Rectal smooth muscle tissue (tissue), 1 donor: ENCODE measurements around the gene RWDD3.

Source experiments
- H3K27ac ChIP-seq: one replicate; pipeline ENCODE4 v1.7.0; 2013; ENCODE audit warnings: low read depth, low read length, inconsistent platforms
- H3K27me3 ChIP-seq: one replicate; pipeline ENCODE4 v1.7.0; 2013; ENCODE audit warnings: low read length; ENCODE audit not compliant: control insufficient read depth, insufficient read depth
- H3K36me3 ChIP-seq: one replicate; pipeline ENCODE4 v1.7.0; 2013; ENCODE audit warnings: low read length; ENCODE audit not compliant: control insufficient read depth, insufficient read depth
- H3K4me1 ChIP-seq: one replicate; pipeline ENCODE4 v1.7.0; 2013; ENCODE audit warnings: low read length; ENCODE audit not compliant: control insufficient read depth, insufficient read depth
- H3K4me3 ChIP-seq: one replicate; pipeline ENCODE4 v1.7.0; 2013; ENCODE audit warnings: low read length
- H3K9ac ChIP-seq: one replicate; pipeline ENCODE4 v1.7.0; 2013; ENCODE audit warnings: low read length

RWDD3 gene

GRCh38 chr1:95262913-95263312 is 28.9 kb downstream of the RWDD3 start:
- H3K36me3 ChIP-seq: no peaks in the 10 kb centered on the region
- no peak overlapping the region for H3K4me3 ChIP-seq
- no peaks in the 10 kb centered on the region for H3K4me1 ChIP-seq

DNA sequence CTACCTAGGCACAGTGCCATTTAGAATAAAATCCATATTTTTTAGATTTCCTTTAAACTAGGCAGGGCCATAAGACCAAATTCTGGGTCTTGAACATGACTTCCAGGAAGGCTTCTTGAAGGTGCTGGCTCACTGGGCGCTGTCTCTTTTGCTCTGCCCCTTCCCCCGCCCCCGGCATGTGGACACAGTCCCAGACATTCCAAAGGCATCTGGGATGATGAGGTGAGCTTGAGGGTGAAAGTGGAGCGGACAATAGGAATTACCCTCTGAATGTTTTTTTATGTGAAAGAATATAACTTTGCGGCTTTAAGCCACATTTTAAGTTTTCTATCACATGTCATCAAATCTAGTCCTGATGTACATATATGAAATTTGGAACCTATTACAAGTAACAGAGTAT is 29.4 kb downstream of the RWDD3 start:
- no peak overlapping the region for H3K9ac ChIP-seq
- no peaks in the 10 kb centered on the region for H3K36me3 ChIP-seq
- no peak overlapping the region for H3K4me3 ChIP-seq
- H3K27ac ChIP-seq: no peak overlapping the region
- H3K27me3 ChIP-seq: no peaks in the 10 kb centered on the region
- no peaks in the 10 kb centered on the region for H3K4me1 ChIP-seq

More at GRCh38 chr1:95262913-95263312, 28.9 kb downstream of the RWDD3 start:
- H3K9ac ChIP-seq: no peak overlapping the region
- H3K27ac ChIP-seq: no peak overlapping the region
- H3K27me3 ChIP-seq: no peaks in the 10 kb centered on the region

DNA sequence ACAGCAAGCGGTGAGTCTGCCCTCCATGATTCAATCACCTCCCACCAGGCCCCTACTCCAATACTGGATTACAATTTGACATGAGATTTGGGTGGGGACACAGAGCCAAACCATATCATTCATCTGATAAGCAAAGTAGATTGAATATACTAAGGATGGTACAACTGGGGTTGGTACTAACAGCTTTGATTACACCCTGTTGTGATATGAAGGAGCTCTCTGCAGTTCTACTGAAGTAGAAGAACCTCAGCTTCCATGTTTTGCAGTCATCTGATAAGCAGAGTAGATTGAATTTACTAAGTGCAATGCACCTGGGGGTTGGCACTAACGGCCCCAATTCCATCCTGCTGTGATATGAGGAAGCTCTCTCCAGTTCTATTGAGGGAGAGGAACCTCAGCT is 31.1 kb downstream of the RWDD3 start:
- no peak overlapping the region for H3K4me3 ChIP-seq
- H3K9ac ChIP-seq: no peak overlapping the region
- H3K27ac ChIP-seq: no peak overlapping the region
- no peaks in the 10 kb centered on the region for H3K4me1 ChIP-seq
- no peaks in the 10 kb centered on the region for H3K36me3 ChIP-seq
- no peaks in the 10 kb centered on the region for H3K27me3 ChIP-seq

GRCh38 chr1:95276429-95276828 is 42.4 kb downstream of the RWDD3 start:
- no peak overlapping the region for H3K27ac ChIP-seq
- no peak overlapping the region for H3K9ac ChIP-seq
- H3K4me3 ChIP-seq: no peak overlapping the region
- H3K4me1 ChIP-seq: no peaks in the 10 kb centered on the region
- no peaks in the 10 kb centered on the region for H3K27me3 ChIP-seq
- H3K36me3 ChIP-seq: no peaks in the 10 kb centered on the region

GRCh38 chr1:95278173-95279006 is 44.4 kb downstream of the RWDD3 start:
- no peak overlapping the region for H3K27ac ChIP-seq
- no peak overlapping the region for H3K9ac ChIP-seq
- H3K36me3 ChIP-seq: no peaks in the 10 kb centered on the region
- H3K4me1 ChIP-seq: no peaks in the 10 kb centered on the region
- H3K27me3 ChIP-seq: no peaks in the 10 kb centered on the region
- no peak overlapping the region for H3K4me3 ChIP-seq

DNA sequence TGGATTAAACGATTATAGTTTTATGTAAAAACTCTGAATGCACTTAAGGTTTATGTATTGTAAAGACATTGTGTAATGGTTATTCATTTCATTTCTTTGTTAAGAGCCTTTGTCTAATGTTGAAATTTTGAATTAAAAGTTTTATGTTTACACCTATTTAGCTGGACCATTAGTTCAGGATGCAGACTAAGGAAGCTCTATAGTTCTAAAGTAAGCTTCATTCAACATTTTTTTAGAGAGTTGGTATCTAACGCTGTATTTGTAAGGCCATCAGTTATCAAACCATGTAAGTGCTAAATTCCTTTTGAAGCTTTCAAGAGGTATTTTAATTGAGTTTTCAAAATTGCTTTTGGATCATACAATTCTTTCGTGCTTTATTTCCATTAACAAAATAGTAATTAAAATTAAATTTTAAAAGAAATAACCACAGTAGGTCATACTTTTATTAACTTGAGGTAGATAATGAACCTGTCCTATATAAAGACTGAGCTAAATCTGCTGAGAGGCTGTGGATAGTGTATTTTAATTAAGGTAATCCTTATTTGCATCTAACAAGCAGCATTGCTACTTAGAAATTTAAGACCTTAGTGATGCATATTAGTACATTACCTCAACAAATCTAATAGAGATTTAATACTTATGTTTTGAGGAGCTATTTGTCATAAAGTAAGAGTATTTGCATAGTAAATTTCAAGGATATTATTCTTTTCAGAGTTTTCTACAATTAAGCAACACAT is 47.9 kb downstream of the RWDD3 start:
- Histone ChIP-seq H3K27me3 (no peaks in the 10 kb centered on the region), H3K9ac (no peak overlapping the region), H3K4me1 (no peaks in the 10 kb centered on the region), H3K4me3 (no peak overlapping the region), H3K27ac (no peak overlapping the region), H3K36me3 (no peaks in the 10 kb centered on the region)

DNA sequence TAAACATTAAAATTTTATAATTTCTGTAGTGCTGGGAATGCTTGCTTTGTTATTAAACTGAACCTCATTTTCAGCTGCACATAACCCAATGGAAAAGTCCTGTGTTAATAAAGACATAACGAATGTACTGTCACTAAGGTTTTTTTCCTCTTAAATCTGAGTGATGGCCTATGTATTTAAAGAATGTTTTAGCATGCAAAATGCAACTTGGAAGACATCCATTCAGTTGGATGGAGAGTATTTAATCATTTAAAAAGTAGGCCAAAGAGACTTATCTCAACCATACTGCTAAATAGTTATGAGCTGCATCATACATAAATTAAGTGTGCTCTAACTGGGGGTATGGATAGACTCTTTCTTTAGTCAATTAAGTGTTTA is 48.5 kb downstream of the RWDD3 start:
- no peaks in the 10 kb centered on the region for H3K27me3 ChIP-seq
- H3K9ac ChIP-seq: no peak overlapping the region
- no peak overlapping the region for H3K4me3 ChIP-seq
- no peak overlapping the region for H3K27ac ChIP-seq
- no peaks in the 10 kb centered on the region for H3K36me3 ChIP-seq
- H3K4me1 ChIP-seq: no peaks in the 10 kb centered on the region

DNA sequence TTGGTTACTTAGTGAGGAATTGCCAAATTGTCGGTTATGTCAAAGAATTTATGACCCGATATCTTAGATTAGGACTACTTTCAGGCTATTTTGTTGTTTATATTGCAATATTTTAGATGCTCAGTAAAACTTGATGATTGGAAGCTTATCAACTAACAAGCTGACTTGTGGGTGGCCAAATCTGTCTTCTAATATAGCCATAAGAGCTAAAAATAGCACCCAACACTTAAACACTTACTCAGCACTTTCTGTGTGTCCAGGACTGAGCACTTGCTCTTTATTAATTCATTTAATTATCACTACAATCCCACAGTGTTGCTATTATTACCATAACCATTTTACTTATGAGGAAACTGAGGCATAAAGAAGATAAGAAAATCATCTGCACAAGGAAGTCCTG is 50.4 kb downstream of the RWDD3 start:
- no peak overlapping the region for H3K27ac ChIP-seq
- H3K9ac ChIP-seq: no peak overlapping the region
- H3K27me3 ChIP-seq: no peaks in the 10 kb centered on the region
- no peaks in the 10 kb centered on the region for H3K36me3 ChIP-seq
- no peaks in the 10 kb centered on the region for H3K4me1 ChIP-seq
- no peak overlapping the region for H3K4me3 ChIP-seq

DNA sequence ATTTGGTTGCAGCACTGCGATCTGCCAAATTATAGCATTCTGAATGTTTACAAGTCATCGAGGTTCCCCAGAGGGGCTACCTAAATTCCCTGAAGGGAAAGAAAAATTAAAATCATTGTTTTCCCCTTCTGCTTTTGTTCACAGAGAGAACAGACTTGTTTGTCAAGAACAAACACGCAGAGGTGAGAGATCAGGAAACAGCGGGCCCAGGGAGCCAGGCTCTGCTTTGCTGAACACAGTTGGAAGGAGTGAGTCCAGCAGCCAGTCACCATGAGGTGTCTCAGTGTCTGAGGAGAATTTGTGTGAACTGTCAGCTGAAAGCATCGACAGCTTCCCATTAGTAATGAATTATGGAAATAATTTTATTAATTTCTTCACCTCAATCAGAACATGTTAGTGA is 52.5 kb downstream of the RWDD3 start:
- H3K36me3 ChIP-seq: no peaks in the 10 kb centered on the region
- no peak overlapping the region for H3K4me3 ChIP-seq
- H3K4me1 ChIP-seq: no peaks in the 10 kb centered on the region
- no peaks in the 10 kb centered on the region for H3K27me3 ChIP-seq
- H3K9ac ChIP-seq: no peak overlapping the region
- no peak overlapping the region for H3K27ac ChIP-seq

DNA sequence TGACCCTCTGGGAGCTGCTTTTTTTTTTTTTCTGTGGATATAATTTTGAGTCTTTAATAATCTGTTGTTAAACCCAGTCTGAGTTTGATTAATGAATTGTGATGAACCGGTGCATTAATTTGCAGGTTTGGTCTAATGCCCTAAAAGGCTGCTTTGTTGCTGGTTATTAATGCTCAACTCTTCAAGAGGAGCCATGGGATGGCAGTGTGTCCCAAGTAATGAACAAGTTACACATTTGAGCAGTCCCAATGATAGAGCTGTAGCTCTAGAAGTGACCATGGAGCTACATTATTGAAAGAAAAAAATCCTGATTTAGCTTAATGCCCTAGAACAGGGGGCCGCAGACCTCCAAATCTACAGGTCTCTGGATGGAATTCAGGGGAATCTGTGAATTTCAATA is 53.1 kb downstream of the RWDD3 start:
- Histone ChIP-seq H3K27ac (no peak overlapping the region), H3K9ac (no peak overlapping the region), H3K4me1 (no peaks in the 10 kb centered on the region), H3K4me3 (no peak overlapping the region), H3K27me3 (no peaks in the 10 kb centered on the region), H3K36me3 (no peaks in the 10 kb centered on the region)

GRCh38 chr1:95287825-95288224 is 53.8 kb downstream of the RWDD3 start:
- Histone ChIP-seq H3K27ac (no peak overlapping the region), H3K4me3 (no peak overlapping the region), H3K36me3 (no peaks in the 10 kb centered on the region), H3K27me3 (no peaks in the 10 kb centered on the region), H3K4me1 (no peaks in the 10 kb centered on the region), H3K9ac (no peak overlapping the region)
